ENCODE measurements around the gene BPIFB1.

The BPIFB1 gene

GRCh38 chr20:33291830-33292355, 8.9 kb downstream of the BPIFB1 start:
- H3K27ac ChIP-seq (ENCODE audit: insufficient read depth, low read depth, low read length, poor library complexity, severe bottlenecking): no peak overlapping the region
- H3K27me3 ChIP-seq (ENCODE audit: control insufficient read depth, insufficient read depth, low read length, poor library complexity, severe bottlenecking): no peaks in the 10 kb centered on the region
- WGBS, 2 experiments: 58 to 59% methylated on average over 7 of the region's 7 CpGs
- no peaks in the 10 kb centered on the region for H3K9me3 ChIP-seq (ENCODE audit: control insufficient read depth, low read length)
- no peaks in the 10 kb centered on the region for H3K36me3 ChIP-seq (ENCODE audit: control insufficient read depth, insufficient read depth, low read length)
- no peak overlapping the region for H3K4me3 ChIP-seq (ENCODE audit: insufficient read depth, low read depth, low read length)
- H3K4me1 ChIP-seq (ENCODE audit: control insufficient read depth, insufficient read depth, low read length): no peaks in the 10 kb centered on the region

- H3K27me3 ChIP-seq (ENCODE audit: control insufficient read depth, insufficient read depth, low read length, poor library complexity, severe bottlenecking): peaks cover 12% of the 10 kb centered on the region
- H3K27ac ChIP-seq (ENCODE audit: insufficient read depth, low read depth, low read length, poor library complexity, severe bottlenecking): no peak overlapping the region
- WGBS, 2 experiments: 81 to 84% methylated on average over 3 of the region's 3 CpGs
- no peaks in the 10 kb centered on the region for H3K9me3 ChIP-seq (ENCODE audit: control insufficient read depth, low read length)
- H3K36me3 ChIP-seq (ENCODE audit: control insufficient read depth, insufficient read depth, low read length): no peaks in the 10 kb centered on the region
- H3K4me3 ChIP-seq (ENCODE audit: insufficient read depth, low read depth, low read length): no peak overlapping the region
- no peaks in the 10 kb centered on the region for H3K4me1 ChIP-seq (ENCODE audit: control insufficient read depth, insufficient read depth, low read length)
These were observed 13.2 kb downstream of the BPIFB1 start for GRCh38 chr20:33296206-33296605.

GRCh38 chr20:33298391-33298790, 15.4 kb downstream of the BPIFB1 start:
- H3K27ac ChIP-seq (ENCODE audit: insufficient read depth, low read depth, low read length, poor library complexity, severe bottlenecking): no peak overlapping the region
- no peak overlapping the region for H3K4me3 ChIP-seq (ENCODE audit: insufficient read depth, low read depth, low read length)
- 87% methylated on average over 11 of the region's 11 CpGs for WGBS, 2 experiments
- no peaks in the 10 kb centered on the region for H3K9me3 ChIP-seq (ENCODE audit: control insufficient read depth, low read length)
- H3K4me1 ChIP-seq (ENCODE audit: control insufficient read depth, insufficient read depth, low read length): no peaks in the 10 kb centered on the region
- peaks cover 12% of the 10 kb centered on the region for H3K27me3 ChIP-seq (ENCODE audit: control insufficient read depth, insufficient read depth, low read length, poor library complexity, severe bottlenecking)
- H3K36me3 ChIP-seq (ENCODE audit: control insufficient read depth, insufficient read depth, low read length): no peaks in the 10 kb centered on the region

GRCh38 chr20:33299111-33299603, 16.1 kb downstream of the BPIFB1 start:
- Histone ChIP-seq H3K4me3 (ENCODE audit: insufficient read depth, low read depth, low read length) (no peak overlapping the region), H3K4me1 (ENCODE audit: control insufficient read depth, insufficient read depth, low read length) (no peaks in the 10 kb centered on the region), H3K9me3 (ENCODE audit: control insufficient read depth, low read length) (no peaks in the 10 kb centered on the region), H3K27ac (ENCODE audit: insufficient read depth, low read depth, low read length, poor library complexity, severe bottlenecking) (no peak overlapping the region), H3K27me3 (ENCODE audit: control insufficient read depth, insufficient read depth, low read length, poor library complexity, severe bottlenecking) (peaks cover 12% of the 10 kb centered on the region), H3K36me3 (ENCODE audit: control insufficient read depth, insufficient read depth, low read length) (no peaks in the 10 kb centered on the region)
- 21% methylated on average over 24 of the region's 24 CpGs for WGBS, 2 experiments

GRCh38 chr20:33301192-33301930, 18.3 kb downstream of the BPIFB1 start:
- WGBS, 2 experiments: 88 to 91% methylated on average over 11 of the region's 11 CpGs
- H3K36me3 ChIP-seq (ENCODE audit: control insufficient read depth, insufficient read depth, low read length): no peaks in the 10 kb centered on the region

GRCh38 chr20:33303595-33303994, 20.6 kb downstream of the BPIFB1 start:
- Histone ChIP-seq H3K27me3 (ENCODE audit: control insufficient read depth, insufficient read depth, low read length, poor library complexity, severe bottlenecking) (peaks cover 5% of the 10 kb centered on the region), H3K9me3 (ENCODE audit: control insufficient read depth, low read length) (no peaks in the 10 kb centered on the region), H3K4me1 (ENCODE audit: control insufficient read depth, insufficient read depth, low read length) (no peaks in the 10 kb centered on the region), H3K27ac (ENCODE audit: insufficient read depth, low read depth, low read length, poor library complexity, severe bottlenecking) (no peak overlapping the region), H3K36me3 (ENCODE audit: control insufficient read depth, insufficient read depth, low read length) (no peaks in the 10 kb centered on the region), H3K4me3 (ENCODE audit: insufficient read depth, low read depth, low read length) (no peak overlapping the region)
- WGBS, 2 experiments: 87 to 93% methylated on average over 6 of the region's 6 CpGs

More at GRCh38 chr20:33301192-33301930, 18.3 kb downstream of the BPIFB1 start:
- no peak overlapping the region for H3K4me3 ChIP-seq (ENCODE audit: insufficient read depth, low read depth, low read length)
- H3K9me3 ChIP-seq (ENCODE audit: control insufficient read depth, low read length): no peaks in the 10 kb centered on the region
- no peak overlapping the region for H3K27ac ChIP-seq (ENCODE audit: insufficient read depth, low read depth, low read length, poor library complexity, severe bottlenecking)
- no peaks in the 10 kb centered on the region for H3K4me1 ChIP-seq (ENCODE audit: control insufficient read depth, insufficient read depth, low read length)
- peaks cover 12% of the 10 kb centered on the region for H3K27me3 ChIP-seq (ENCODE audit: control insufficient read depth, insufficient read depth, low read length, poor library complexity, severe bottlenecking)

- H3K27me3 ChIP-seq (ENCODE audit: control insufficient read depth, insufficient read depth, low read length, poor library complexity, severe bottlenecking): peaks cover under 1% of the 10 kb centered on the region
- no peaks in the 10 kb centered on the region for H3K36me3 ChIP-seq (ENCODE audit: control insufficient read depth, insufficient read depth, low read length)
- H3K4me1 ChIP-seq (ENCODE audit: control insufficient read depth, insufficient read depth, low read length): no peaks in the 10 kb centered on the region
- WGBS, 2 experiments: 90 to 93% methylated on average over 10 of the region's 10 CpGs
- H3K9me3 ChIP-seq (ENCODE audit: control insufficient read depth, low read length): no peaks in the 10 kb centered on the region
- H3K27ac ChIP-seq (ENCODE audit: insufficient read depth, low read depth, low read length, poor library complexity, severe bottlenecking): no peak overlapping the region
- H3K4me3 ChIP-seq (ENCODE audit: insufficient read depth, low read depth, low read length): no peak overlapping the region
These were observed 21.0 kb downstream of the BPIFB1 start for GRCh38 chr20:33304046-33304445.

GRCh38 chr20:33305589-33306057, 22.6 kb downstream of the BPIFB1 start:
- Histone ChIP-seq H3K4me3 (ENCODE audit: insufficient read depth, low read depth, low read length) (no peak overlapping the region), H3K9me3 (ENCODE audit: control insufficient read depth, low read length) (no peaks in the 10 kb centered on the region), H3K4me1 (ENCODE audit: control insufficient read depth, insufficient read depth, low read length) (no peaks in the 10 kb centered on the region), H3K36me3 (ENCODE audit: control insufficient read depth, insufficient read depth, low read length) (no peaks in the 10 kb centered on the region), H3K27ac (ENCODE audit: insufficient read depth, low read depth, low read length, poor library complexity, severe bottlenecking) (no peak overlapping the region), H3K27me3 (ENCODE audit: control insufficient read depth, insufficient read depth, low read length, poor library complexity, severe bottlenecking) (no peaks in the 10 kb centered on the region)
- WGBS, 2 experiments: 78 to 82% methylated on average over 5 of the region's 5 CpGs

- Histone ChIP-seq H3K36me3 (ENCODE audit: control insufficient read depth, insufficient read depth, low read length) (no peaks in the 10 kb centered on the region), H3K27ac (ENCODE audit: insufficient read depth, low read depth, low read length, poor library complexity, severe bottlenecking) (no peak overlapping the region)
- WGBS, 2 experiments: 85 to 90% methylated on average over 3 of the region's 3 CpGs
These were observed 23.2 kb downstream of the BPIFB1 start for GRCh38 chr20:33306228-33306627.

GRCh38 chr20:33306807-33307206, 23.8 kb downstream of the BPIFB1 start:
- Histone ChIP-seq H3K4me1 (ENCODE audit: control insufficient read depth, insufficient read depth, low read length) (no peaks in the 10 kb centered on the region), H3K9me3 (ENCODE audit: control insufficient read depth, low read length) (no peaks in the 10 kb centered on the region), H3K27ac (ENCODE audit: insufficient read depth, low read depth, low read length, poor library complexity, severe bottlenecking) (no peak overlapping the region), H3K27me3 (ENCODE audit: control insufficient read depth, insufficient read depth, low read length, poor library complexity, severe bottlenecking) (no peaks in the 10 kb centered on the region), H3K4me3 (ENCODE audit: insufficient read depth, low read depth, low read length) (no peak overlapping the region), H3K36me3 (ENCODE audit: control insufficient read depth, insufficient read depth, low read length) (no peaks in the 10 kb centered on the region)
- 78 to 87% methylated on average over 2 of the region's 2 CpGs for WGBS, 2 experiments

More at GRCh38 chr20:33306228-33306627, 23.2 kb downstream of the BPIFB1 start:
- Histone ChIP-seq H3K4me3 (ENCODE audit: insufficient read depth, low read depth, low read length) (no peak overlapping the region), H3K27me3 (ENCODE audit: control insufficient read depth, insufficient read depth, low read length, poor library complexity, severe bottlenecking) (no peaks in the 10 kb centered on the region), H3K4me1 (ENCODE audit: control insufficient read depth, insufficient read depth, low read length) (no peaks in the 10 kb centered on the region), H3K9me3 (ENCODE audit: control insufficient read depth, low read length) (no peaks in the 10 kb centered on the region)

Measured in ectodermal cell (in vitro differentiated cells).